GM12878 (cell line): ENCODE results near the gene GK2.

Experiments
- EZH2 ChIP-seq: IDR thresholded peaks from 2 replicates; pipeline ENCODE4 v1.6.1; 2012; ENCODE audit warnings: low read depth, mild to moderate bottlenecking, control low read depth, inconsistent platforms, low read length, borderline replicate concordance; ENCODE audit not compliant: control insufficient read depth
- POLR2AphosphoS5 ChIP-seq: IDR thresholded peaks from 2 replicates; pipeline ENCODE4 v1.6.1; 2011; ENCODE audit warnings: mild to moderate bottlenecking, low read length, inconsistent platforms
- SP1 ChIP-seq: IDR thresholded peaks from one replicate; pipeline ENCODE4 v1.6.1; 2011; ENCODE audit warnings: low read depth, low read length
- ZNF274 ChIP-seq: IDR thresholded peaks from one replicate; pipeline ENCODE4 v1.8.0; 2011; ENCODE audit not compliant: insufficient read length, insufficient read depth
- TF ChIP-seq, protein P1 (sequence below): fragments of 450-650 bp; formaldehyde crosslinking; IDR thresholded peaks from 2 replicates; pipeline ENCODE4 v1.4.0; 2020; ENCODE audit warnings: mild to moderate bottlenecking, moderate library complexity

DNA sequence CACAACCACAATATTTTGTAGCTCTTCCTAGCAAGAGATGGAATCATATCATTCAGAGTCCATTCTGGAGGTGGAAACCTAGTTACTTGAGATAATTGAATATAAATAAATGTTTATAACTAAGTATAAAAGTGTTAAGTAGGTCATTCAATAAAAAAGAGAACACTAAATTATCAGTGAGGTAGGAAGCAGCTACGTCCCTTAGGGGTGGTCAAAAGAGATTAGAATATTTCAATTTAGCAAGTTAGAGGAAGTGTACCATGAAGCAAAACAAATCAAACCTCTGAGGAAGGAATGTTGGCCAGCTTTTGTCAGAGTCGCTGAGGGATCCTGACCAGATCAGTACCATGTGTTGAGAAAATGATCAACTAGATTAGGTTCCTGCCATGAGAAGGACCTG, 38.0 kb downstream of the GK2 start:
- no peak for TF ChIP-seq POLR2AphosphoS5
- no peak for TF ChIP-seq SP1
- TF ChIP-seq, protein P1, sequence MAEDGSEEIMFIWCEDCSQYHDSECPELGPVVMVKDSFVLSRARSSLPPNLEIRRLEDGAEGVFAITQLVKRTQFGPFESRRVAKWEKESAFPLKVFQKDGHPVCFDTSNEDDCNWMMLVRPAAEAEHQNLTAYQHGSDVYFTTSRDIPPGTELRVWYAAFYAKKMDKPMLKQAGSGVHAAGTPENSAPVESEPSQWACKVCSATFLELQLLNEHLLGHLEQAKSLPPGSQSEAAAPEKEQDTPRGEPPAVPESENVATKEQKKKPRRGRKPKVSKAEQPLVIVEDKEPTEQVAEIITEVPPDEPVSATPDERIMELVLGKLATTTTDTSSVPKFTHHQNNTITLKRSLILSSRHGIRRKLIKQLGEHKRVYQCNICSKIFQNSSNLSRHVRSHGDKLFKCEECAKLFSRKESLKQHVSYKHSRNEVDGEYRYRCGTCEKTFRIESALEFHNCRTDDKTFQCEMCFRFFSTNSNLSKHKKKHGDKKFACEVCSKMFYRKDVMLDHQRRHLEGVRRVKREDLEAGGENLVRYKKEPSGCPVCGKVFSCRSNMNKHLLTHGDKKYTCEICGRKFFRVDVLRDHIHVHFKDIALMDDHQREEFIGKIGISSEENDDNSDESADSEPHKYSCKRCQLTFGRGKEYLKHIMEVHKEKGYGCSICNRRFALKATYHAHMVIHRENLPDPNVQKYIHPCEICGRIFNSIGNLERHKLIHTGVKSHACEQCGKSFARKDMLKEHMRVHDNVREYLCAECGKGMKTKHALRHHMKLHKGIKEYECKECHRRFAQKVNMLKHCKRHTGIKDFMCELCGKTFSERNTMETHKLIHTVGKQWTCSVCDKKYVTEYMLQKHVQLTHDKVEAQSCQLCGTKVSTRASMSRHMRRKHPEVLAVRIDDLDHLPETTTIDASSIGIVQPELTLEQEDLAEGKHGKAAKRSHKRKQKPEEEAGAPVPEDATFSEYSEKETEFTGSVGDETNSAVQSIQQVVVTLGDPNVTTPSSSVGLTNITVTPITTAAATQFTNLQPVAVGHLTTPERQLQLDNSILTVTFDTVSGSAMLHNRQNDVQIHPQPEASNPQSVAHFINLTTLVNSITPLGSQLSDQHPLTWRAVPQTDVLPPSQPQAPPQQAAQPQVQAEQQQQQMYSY (CRISPR knock-in tag) = no peak
- TF ChIP-seq ZNF274 = no peak
- no peak for TF ChIP-seq EZH2
